HepG2 (cell line): Measurements from ENCODE around the gene KRT40. TPM values are rescaled to one million over a fixed set of nuclear protein-coding genes. Genes with fewer than 3 reads are reported as not detected.

Source experiments
- ARID2 ChIP-seq: sonication (generic); formaldehyde crosslinking; IDR thresholded peaks from 2 replicates; pipeline ENCODE4 v1.8.1; 2022; ENCODE audit warnings: mild to moderate bottlenecking, missing genetic modification reagents, borderline replicate concordance
- CREB1 ChIP-seq, 2 experiments: fragments of 450-650 bp in 1 of 2; IDR thresholded peaks; 2 replicates each; pipeline ENCODE4 v1.6.1; 2016 to 2017; ENCODE audit warnings: control low read depth in 1 of 2, mild to moderate bottlenecking in 1 of 2, missing compliant biosample characterization in 1 of 2, missing genetic modification characterization in 1 of 2
- FOXO1 ChIP-seq: sonication (generic); formaldehyde crosslinking; IDR thresholded peaks from 2 replicates; pipeline ENCODE4 v1.4.0; 2020; ENCODE audit warnings: missing genetic modification reagents
- KDM4B ChIP-seq: sonication (generic); formaldehyde crosslinking; IDR thresholded peaks from 2 replicates; pipeline ENCODE4 v1.4.0; 2020; ENCODE audit warnings: missing genetic modification reagents
- SSRP1 ChIP-seq: IDR thresholded peaks from 2 replicates; pipeline ENCODE4 v1.6.1; 2016; ENCODE audit warnings: control low read depth
- TBX3 ChIP-seq: fragments of 450-650 bp; IDR thresholded peaks from 2 replicates; pipeline ENCODE4 v1.6.1; 2017; ENCODE audit warnings: antibody characterized with exemption, mild to moderate bottlenecking, inconsistent platforms, borderline replicate concordance
- ZFP36L1 ChIP-seq: sonication (generic); formaldehyde crosslinking; IDR thresholded peaks from 2 replicates; pipeline ENCODE4 v1.8.0; 2022; ENCODE audit warnings: mild to moderate bottlenecking, missing genetic modification reagents, moderate library complexity
- ZNF20 ChIP-seq: sonication (generic); formaldehyde crosslinking; IDR thresholded peaks from 2 replicates; pipeline ENCODE4 v1.4.0; 2020; ENCODE audit warnings: mild to moderate bottlenecking, moderate library complexity, missing genetic modification reagents
- ZNF616 ChIP-seq: sonication (generic); formaldehyde crosslinking; IDR thresholded peaks from 2 replicates; pipeline ENCODE4 v1.5.0; 2020; ENCODE audit warnings: low read depth, mild to moderate bottlenecking, missing genetic modification reagents
- ZSCAN29 ChIP-seq: sonication (generic); formaldehyde crosslinking; conservative IDR thresholded peaks from 2 replicates; pipeline ENCODE4 v1.4.0; 2020; ENCODE audit warnings: mild to moderate bottlenecking, missing genetic modification reagents
- polyA plus RNA-seq, 8 experiments: library from polyadenylated mRNA; depleted of rRNA in 3 of 8; stranded (reverse) in 7 of 8; unstranded in 1 of 8; fragments of >200 nt; fragmentation: Illumina TruSeq in 4 of 8; extraction: Trizol in 4 of 8; gene quantifications; 2 replicates each; pipeline versions ENCODE4 v1.2.1 to v1.2.3, GENCODE V29; 2011 to 2016; ENCODE audit warnings: low read depth in 4 of 8, missing spikeins in 1 of 8, mixed read lengths in 1 of 8; ENCODE audit not compliant: insufficient read depth in 1 of 8
- total RNA-seq, 5 experiments: library from RNA; depleted of rRNA; stranded (reverse); fragments of >200 nt; fragmentation: Illumina TruSeq; extraction: Trizol; gene quantifications; 2 replicates each; pipeline ENCODE4 v1.2.3, GENCODE V29; 2016; ENCODE audit warnings: low read depth in 1 of 5
- TF ChIP-seq, protein P1 (sequence below): sonication (generic); formaldehyde crosslinking; IDR thresholded peaks from 2 replicates; pipeline ENCODE4 v1.4.0; 2020; ENCODE audit warnings: missing genetic modification reagents
- TF ChIP-seq, protein P2 (sequence below): IDR thresholded peaks from 2 replicates; pipeline ENCODE4 v1.6.1; 2016; ENCODE audit warnings: missing compliant biosample characterization, missing genetic modification reagents, borderline replicate concordance
- TF ChIP-seq, protein P3 (sequence below): sonication (generic); formaldehyde crosslinking; IDR thresholded peaks from 2 replicates; pipeline ENCODE4 v1.9.0; 2021; ENCODE audit warnings: missing genetic modification reagents, borderline replicate concordance
- TF ChIP-seq, protein P4 (sequence below), 2 experiments: sonication (generic) in 1 of 2; formaldehyde crosslinking in 1 of 2; IDR thresholded peaks; 2 replicates each; pipeline versions ENCODE4 v1.4.0 to v1.6.1; 2016 to 2020; ENCODE audit warnings: borderline replicate concordance in 1 of 2, low read depth in 1 of 2, mild to moderate bottlenecking in 1 of 2, missing genetic modification reagents in 1 of 2
- TF ChIP-seq, protein P5 (sequence below): sonication (generic); formaldehyde crosslinking; IDR thresholded peaks from 2 replicates; pipeline ENCODE4 v1.4.0; 2020; ENCODE audit warnings: mild to moderate bottlenecking, missing genetic modification reagents
- TF ChIP-seq, protein P6 (sequence below): sonication (generic); formaldehyde crosslinking; IDR thresholded peaks from 2 replicates; pipeline ENCODE4 v1.4.0; 2020; ENCODE audit warnings: mild to moderate bottlenecking, missing genetic modification reagents

Gene KRT40
- total and polyA plus RNA-seq, 2 of the 13 experiments (the other 11 are each of a cell fraction or from before 2014, with no cell fraction given) = not detected

DNA sequence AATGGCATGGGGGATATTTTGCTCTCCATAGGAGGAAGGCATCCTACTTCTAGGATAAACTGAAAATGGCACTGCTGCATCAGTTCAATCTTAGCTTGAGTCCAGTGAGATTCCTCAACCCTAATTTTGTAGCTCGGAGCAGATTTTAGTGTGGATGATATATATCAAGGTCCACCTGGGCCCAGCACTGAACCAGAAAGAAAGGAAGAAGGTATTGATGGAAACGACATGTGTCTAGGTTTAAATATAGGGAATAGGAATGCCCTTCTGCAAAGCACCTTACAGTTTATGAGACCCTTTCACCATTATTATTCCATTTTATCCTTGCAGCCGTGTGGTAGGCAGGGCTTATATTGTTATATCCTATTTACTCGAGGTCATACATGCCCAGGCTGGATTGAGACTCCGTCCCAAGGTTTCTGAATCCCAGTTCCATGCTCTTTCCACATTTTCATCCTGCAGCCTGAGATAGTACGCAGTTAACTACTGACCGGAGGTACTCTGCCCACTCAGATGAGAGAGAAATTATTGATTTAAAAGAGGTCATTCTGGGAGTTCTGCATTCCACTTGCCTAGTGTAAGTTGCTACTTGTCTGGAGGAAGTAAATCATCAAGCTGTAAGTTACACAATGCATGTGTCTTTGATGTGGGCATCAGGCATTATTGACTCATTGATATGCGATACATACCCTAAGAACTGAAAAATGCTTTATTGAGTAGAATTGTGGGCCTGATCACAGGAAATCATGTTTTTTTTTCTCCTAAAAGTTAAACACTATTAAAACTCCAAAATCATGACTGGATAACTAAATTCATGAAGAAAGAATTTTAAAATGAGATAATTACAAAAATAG is 27.5 kb downstream of the KRT40 start (continued):
- TF ChIP-seq, protein P1, sequence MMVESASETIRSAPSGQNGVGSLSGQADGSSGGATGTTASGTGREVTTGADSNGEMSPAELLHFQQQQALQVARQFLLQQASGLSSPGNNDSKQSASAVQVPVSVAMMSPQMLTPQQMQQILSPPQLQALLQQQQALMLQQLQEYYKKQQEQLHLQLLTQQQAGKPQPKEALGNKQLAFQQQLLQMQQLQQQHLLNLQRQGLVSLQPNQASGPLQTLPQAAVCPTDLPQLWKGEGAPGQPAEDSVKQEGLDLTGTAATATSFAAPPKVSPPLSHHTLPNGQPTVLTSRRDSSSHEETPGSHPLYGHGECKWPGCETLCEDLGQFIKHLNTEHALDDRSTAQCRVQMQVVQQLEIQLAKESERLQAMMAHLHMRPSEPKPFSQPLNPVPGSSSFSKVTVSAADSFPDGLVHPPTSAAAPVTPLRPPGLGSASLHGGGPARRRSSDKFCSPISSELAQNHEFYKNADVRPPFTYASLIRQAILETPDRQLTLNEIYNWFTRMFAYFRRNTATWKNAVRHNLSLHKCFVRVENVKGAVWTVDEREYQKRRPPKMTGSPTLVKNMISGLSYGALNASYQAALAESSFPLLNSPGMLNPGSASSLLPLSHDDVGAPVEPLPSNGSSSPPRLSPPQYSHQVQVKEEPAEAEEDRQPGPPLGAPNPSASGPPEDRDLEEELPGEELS (CRISPR knock-in tag) = peak; percentile 99
- TF ChIP-seq SSRP1 (CRISPR knock-in tag) = peak; percentile 75
- peak; percentile 74 for TF ChIP-seq CREB1 (IDR thresholded peaks at IDR 0.05)
- peak; percentile 91 for TF ChIP-seq CREB1 (CRISPR knock-in tag; IDR thresholded peaks at IDR 0.05)
- TF ChIP-seq, protein P2, sequence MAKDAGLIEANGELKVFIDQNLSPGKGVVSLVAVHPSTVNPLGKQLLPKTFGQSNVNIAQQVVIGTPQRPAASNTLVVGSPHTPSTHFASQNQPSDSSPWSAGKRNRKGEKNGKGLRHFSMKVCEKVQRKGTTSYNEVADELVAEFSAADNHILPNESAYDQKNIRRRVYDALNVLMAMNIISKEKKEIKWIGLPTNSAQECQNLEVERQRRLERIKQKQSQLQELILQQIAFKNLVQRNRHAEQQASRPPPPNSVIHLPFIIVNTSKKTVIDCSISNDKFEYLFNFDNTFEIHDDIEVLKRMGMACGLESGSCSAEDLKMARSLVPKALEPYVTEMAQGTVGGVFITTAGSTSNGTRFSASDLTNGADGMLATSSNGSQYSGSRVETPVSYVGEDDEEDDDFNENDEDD = no peak; the same call in 1 of the 2 replicates
- TF ChIP-seq FOXO1 = peak; percentile 98
- no peak for TF ChIP-seq ZFP36L1
- TF ChIP-seq, protein P3, sequence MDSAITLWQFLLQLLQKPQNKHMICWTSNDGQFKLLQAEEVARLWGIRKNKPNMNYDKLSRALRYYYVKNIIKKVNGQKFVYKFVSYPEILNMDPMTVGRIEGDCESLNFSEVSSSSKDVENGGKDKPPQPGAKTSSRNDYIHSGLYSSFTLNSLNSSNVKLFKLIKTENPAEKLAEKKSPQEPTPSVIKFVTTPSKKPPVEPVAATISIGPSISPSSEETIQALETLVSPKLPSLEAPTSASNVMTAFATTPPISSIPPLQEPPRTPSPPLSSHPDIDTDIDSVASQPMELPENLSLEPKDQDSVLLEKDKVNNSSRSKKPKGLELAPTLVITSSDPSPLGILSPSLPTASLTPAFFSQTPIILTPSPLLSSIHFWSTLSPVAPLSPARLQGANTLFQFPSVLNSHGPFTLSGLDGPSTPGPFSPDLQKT = no peak
- TF ChIP-seq, protein P4, sequence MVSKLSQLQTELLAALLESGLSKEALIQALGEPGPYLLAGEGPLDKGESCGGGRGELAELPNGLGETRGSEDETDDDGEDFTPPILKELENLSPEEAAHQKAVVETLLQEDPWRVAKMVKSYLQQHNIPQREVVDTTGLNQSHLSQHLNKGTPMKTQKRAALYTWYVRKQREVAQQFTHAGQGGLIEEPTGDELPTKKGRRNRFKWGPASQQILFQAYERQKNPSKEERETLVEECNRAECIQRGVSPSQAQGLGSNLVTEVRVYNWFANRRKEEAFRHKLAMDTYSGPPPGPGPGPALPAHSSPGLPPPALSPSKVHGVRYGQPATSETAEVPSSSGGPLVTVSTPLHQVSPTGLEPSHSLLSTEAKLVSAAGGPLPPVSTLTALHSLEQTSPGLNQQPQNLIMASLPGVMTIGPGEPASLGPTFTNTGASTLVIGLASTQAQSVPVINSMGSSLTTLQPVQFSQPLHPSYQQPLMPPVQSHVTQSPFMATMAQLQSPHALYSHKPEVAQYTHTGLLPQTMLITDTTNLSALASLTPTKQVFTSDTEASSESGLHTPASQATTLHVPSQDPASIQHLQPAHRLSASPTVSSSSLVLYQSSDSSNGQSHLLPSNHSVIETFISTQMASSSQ (IDR thresholded peaks at IDR 0.05; ENCODE audit: low read depth) = peak; percentile 96
- TF ChIP-seq, protein P4 (CRISPR knock-in tag; IDR thresholded peaks at IDR 0.05; ENCODE audit: borderline replicate concordance) = peak; percentile 98
- no peak for TF ChIP-seq ZNF20 (CRISPR knock-in tag)
- peak; percentile 93 for TF ChIP-seq KDM4B (CRISPR knock-in tag)
- TF ChIP-seq, protein P5, sequence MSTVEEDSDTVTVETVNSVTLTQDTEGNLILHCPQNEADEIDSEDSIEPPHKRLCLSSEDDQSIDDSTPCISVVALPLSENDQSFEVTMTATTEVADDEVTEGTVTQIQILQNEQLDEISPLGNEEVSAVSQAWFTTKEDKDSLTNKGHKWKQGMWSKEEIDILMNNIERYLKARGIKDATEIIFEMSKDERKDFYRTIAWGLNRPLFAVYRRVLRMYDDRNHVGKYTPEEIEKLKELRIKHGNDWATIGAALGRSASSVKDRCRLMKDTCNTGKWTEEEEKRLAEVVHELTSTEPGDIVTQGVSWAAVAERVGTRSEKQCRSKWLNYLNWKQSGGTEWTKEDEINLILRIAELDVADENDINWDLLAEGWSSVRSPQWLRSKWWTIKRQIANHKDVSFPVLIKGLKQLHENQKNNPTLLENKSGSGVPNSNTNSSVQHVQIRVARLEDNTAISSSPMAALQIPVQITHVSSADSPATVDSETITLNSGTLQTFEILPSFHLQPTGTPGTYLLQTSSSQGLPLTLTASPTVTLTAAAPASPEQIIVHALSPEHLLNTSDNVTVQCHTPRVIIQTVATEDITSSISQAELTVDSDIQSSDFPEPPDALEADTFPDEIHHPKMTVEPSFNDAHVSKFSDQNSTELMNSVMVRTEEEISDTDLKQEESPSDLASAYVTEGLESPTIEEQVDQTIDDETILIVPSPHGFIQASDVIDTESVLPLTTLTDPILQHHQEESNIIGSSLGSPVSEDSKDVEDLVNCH (CRISPR knock-in tag) = no peak
- TF ChIP-seq TBX3 = peak; percentile 97
- no peak for TF ChIP-seq ARID2 (CRISPR knock-in tag)
- TF ChIP-seq ZNF616 (CRISPR knock-in tag) = no peak
- peak; percentile 94 for TF ChIP-seq ZSCAN29 (CRISPR knock-in tag)
- TF ChIP-seq, protein P6, sequence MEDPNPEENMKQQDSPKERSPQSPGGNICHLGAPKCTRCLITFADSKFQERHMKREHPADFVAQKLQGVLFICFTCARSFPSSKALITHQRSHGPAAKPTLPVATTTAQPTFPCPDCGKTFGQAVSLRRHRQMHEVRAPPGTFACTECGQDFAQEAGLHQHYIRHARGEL (CRISPR knock-in tag) = no peak
